ENCODE measurements around the gene DDX59. TPM values are rescaled to one million over a fixed set of nuclear protein-coding genes. Genes with fewer than 3 reads are reported as not detected.

Gene DDX59
- total and polyA plus RNA-seq, 7 donors, result 16.9 to 40.1 (median 30.1) TPM

DNA sequence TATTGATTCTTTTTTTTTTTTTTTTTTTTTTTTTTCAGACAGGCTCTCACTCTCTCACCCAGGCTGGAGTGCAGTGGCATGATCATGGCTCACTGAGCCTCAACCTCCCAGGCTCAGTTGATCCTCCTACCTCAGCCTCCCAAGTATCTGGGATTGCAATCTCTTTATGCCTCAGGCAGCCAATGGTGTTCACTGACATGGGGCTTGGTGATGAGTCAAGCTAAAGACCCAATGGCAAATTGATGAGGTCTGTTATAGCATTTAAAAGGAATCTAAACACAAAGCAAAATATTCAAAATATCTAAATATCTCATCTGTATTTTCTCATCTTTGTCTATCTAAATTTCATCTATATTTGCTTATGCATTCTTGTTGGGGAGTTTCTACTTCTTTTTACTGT, 38.5 kb upstream of the DDX59 start:
- H3K4me3 ChIP-seq, result no peak overlapping the region
- H3K9me3 ChIP-seq, result no peaks in the 10 kb centered on the region
- H3K36me3 ChIP-seq (ENCODE audit: insufficient read depth in 1 of 2, low read depth in 1 of 2), result no peaks in the 10 kb centered on the region
- H3K27me3 ChIP-seq (ENCODE audit: insufficient read depth in 3 of 3, low read length in 2 of 3), result no peaks in the 10 kb centered on the region
- intact Hi-C loops (cut with DNase I), result no loop called here
- no peaks in the 10 kb centered on the region for H3K4me1 ChIP-seq
- no peak for ATAC-seq
- H3K27ac ChIP-seq, result no peak overlapping the region
- TF ChIP-seq, protein P1, sequence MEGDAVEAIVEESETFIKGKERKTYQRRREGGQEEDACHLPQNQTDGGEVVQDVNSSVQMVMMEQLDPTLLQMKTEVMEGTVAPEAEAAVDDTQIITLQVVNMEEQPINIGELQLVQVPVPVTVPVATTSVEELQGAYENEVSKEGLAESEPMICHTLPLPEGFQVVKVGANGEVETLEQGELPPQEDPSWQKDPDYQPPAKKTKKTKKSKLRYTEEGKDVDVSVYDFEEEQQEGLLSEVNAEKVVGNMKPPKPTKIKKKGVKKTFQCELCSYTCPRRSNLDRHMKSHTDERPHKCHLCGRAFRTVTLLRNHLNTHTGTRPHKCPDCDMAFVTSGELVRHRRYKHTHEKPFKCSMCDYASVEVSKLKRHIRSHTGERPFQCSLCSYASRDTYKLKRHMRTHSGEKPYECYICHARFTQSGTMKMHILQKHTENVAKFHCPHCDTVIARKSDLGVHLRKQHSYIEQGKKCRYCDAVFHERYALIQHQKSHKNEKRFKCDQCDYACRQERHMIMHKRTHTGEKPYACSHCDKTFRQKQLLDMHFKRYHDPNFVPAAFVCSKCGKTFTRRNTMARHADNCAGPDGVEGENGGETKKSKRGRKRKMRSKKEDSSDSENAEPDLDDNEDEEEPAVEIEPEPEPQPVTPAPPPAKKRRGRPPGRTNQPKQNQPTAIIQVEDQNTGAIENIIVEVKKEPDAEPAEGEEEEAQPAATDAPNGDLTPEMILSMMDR (IDR thresholded peaks at IDR 0.05), result no peak
- DNase-seq, result no peak

DNA sequence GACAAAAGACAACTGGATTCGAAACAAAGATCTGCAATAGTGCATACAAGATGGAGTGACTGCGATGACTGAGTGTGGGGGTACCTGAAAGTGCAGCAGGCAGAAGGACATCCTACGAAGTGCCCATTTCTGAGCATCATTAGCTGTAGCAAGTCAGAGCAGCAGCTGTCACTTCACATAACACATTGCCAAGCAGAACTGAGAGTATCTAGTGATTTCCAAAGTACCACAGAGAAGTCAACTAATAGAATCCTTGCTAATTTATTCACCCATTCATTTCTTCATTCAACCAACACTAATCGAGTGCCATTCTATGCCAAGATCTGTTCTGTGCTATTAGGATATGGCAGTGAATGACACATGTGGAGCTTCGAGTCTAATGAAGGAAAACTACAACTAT, 37.4 kb upstream of the DDX59 start:
- no peaks in the 10 kb centered on the region for H3K27me3 ChIP-seq (ENCODE audit: insufficient read depth in 3 of 3, low read length in 2 of 3)
- no peak for ATAC-seq
- WGBS, 3 donors, result 83 to 92% (median 90%) methylated on average over 5 of the region's 5 CpGs
- intact Hi-C loops (cut with DNase I), result no loop called here
- no peaks in the 10 kb centered on the region for H3K36me3 ChIP-seq (ENCODE audit: insufficient read depth in 1 of 2, low read depth in 1 of 2)
- H3K4me1 ChIP-seq, result no peaks in the 10 kb centered on the region
- H3K9me3 ChIP-seq, result no peaks in the 10 kb centered on the region
- no peak overlapping the region for H3K27ac ChIP-seq
- TF ChIP-seq, protein P1 (IDR thresholded peaks at IDR 0.05), result no peak
- no peak overlapping the region for H3K4me3 ChIP-seq
- no peak for DNase-seq

DNA sequence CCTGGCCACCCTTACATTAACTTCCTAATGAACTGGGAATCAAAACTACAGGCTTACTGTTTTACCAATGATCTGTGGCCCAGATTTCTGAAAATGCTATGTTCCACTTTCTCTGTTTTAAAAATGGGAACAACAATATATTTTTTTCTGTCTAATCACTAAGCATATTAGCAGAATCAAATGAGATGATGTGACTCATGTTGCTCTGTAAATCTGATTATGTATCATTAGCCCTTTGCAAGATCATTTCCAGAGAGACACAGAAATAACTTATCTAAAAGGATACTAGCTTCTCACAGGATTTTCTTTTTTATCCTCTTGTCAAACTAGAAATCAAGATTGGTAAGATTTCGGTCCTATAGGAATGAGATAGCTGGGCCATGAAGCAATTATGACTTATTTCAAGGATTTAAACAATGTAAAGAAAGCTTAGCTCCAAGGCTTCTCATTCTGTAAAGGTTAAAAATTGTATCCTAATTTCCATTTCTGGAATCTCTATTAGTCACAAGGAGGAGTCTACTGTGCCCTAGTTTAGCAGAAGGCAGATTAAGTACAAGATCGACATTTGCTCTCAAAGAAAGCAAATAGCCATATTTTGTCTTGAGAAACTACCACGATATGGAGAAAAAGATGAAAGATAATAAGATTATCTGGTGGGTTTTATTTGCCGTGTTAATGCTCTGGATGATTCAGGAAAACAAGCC, 36.6 kb upstream of the DDX59 start:
- TF ChIP-seq, protein P1 (IDR thresholded peaks at IDR 0.05), result no peak
- 66 to 75% (median 73%) methylated on average over 4 of the region's 4 CpGs for WGBS, 3 donors
- H3K27me3 ChIP-seq (ENCODE audit: insufficient read depth in 3 of 3, low read length in 2 of 3), result no peaks in the 10 kb centered on the region
- DNase-seq, result no peak
- no peak overlapping the region for H3K27ac ChIP-seq
- H3K36me3 ChIP-seq (ENCODE audit: insufficient read depth in 1 of 2, low read depth in 1 of 2), result no peaks in the 10 kb centered on the region
- intact Hi-C loops (cut with DNase I), result no loop called here
- no peaks in the 10 kb centered on the region for H3K4me1 ChIP-seq
- no peak overlapping the region for H3K4me3 ChIP-seq
- no peaks in the 10 kb centered on the region for H3K9me3 ChIP-seq
- no peak for ATAC-seq

DNA sequence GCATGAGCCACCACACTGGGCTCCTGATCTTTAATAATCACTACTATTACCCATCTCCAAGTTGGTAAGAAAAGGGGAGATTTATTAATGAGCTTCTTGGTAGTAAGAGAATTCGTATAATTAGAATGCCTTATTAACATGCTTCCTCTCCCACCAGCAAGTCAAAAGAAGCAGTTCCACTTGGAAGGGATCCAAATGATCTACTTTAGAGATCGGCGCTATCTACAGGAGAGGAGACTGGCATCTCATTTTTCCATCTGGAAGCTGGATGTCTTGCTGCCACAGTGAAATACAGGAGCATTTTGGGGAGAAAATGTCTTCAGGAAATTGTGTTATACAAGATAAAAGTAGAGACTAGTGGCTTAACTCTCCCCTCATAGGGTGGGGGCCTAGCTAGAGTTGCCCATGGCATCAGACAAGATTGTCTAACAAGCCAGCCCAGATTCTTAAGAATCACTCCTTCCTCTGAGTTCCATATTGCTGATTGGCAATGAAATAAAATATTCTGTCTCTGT, 35.3 kb upstream of the DDX59 start:
- DNase-seq (no peak), ATAC-seq (no peak)
- H3K27me3 ChIP-seq (ENCODE audit: insufficient read depth in 3 of 3, low read length in 2 of 3), result no peaks in the 10 kb centered on the region
- H3K4me3 ChIP-seq, result no peak overlapping the region
- 66 to 67% (median 67%) methylated on average over 3 of the region's 3 CpGs for WGBS, 3 donors
- TF ChIP-seq, protein P1 (IDR thresholded peaks at IDR 0.05), result no peak
- H3K36me3 ChIP-seq (ENCODE audit: insufficient read depth in 1 of 2, low read depth in 1 of 2), result no peaks in the 10 kb centered on the region
- intact Hi-C loops (cut with DNase I), result no loop called here
- H3K4me1 ChIP-seq, result no peaks in the 10 kb centered on the region
- H3K27ac ChIP-seq, result no peak overlapping the region
- no peaks in the 10 kb centered on the region for H3K9me3 ChIP-seq

DNA sequence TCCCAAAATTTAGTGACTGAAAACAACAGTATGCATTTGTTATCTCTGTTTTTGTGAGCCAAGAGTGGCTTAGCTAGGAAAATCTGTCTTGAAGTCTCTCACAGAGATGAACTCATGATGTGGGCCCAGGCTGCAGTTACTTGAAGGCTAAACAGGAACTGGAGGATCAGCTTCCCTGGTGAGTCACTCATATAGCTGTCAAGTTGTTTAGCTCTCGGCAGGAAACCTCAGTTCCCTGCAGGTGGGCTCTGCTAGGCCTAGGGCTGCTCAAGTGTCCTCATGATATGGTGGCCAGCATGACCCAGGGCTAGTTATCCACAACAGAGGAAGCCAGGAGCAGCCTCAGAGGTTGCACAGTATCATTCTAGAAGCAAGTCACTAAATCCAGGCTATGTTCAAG, 30.2 kb upstream of the DDX59 start:
- DNase-seq, result no peak
- Histone ChIP-seq H3K4me3 (no peak overlapping the region), H3K27me3 (ENCODE audit: insufficient read depth in 3 of 3, low read length in 2 of 3) (no peaks in the 10 kb centered on the region), H3K4me1 (no peaks in the 10 kb centered on the region), H3K9me3 (no peaks in the 10 kb centered on the region), H3K27ac (no peak overlapping the region), H3K36me3 (ENCODE audit: insufficient read depth in 1 of 2, low read depth in 1 of 2) (no peaks in the 10 kb centered on the region)
- intact Hi-C loops (cut with DNase I), result no loop called here
- no peak for ATAC-seq
- WGBS, 3 donors, result 65 to 74% (median 67%) methylated on average over 1 of the region's 1 CpG
- TF ChIP-seq, protein P1 (IDR thresholded peaks at IDR 0.05), result no peak
